GM19468 (cell line): ENCODE data around the gene FAM50A.

Source experiments
- ATAC-seq: cut with Tn5 transposase; IDR thresholded peaks from one replicate; pipeline ENCODE4 v1.9.1; 2021; ENCODE audit warnings: mild to moderate bottlenecking, moderate library complexity, moderate number of reproducible peaks; ENCODE audit not compliant: unreplicated experiment; ENCODE audit errors: extremely low read depth

FAM50A gene

GRCh38 chrX:154412468-154412867 lies 31.5 kb upstream of the FAM50A start:
- ATAC-seq: no peak

- ATAC-seq: no peak
Observed at GRCh38 chrX:154413142-154413541, 30.8 kb upstream of the FAM50A start.

GRCh38 chrX:154417157-154417556 lies 26.8 kb upstream of the FAM50A start:
- ATAC-seq: no peak

- ATAC-seq: no peak
Observed at GRCh38 chrX:154419189-154419588, 24.8 kb upstream of the FAM50A start.

- ATAC-seq: no peak
Observed at GRCh38 chrX:154419688-154420401, 24.1 kb upstream of the FAM50A start.

- no peak for ATAC-seq
Observed at GRCh38 chrX:154420402-154420756, 23.6 kb upstream of the FAM50A start.

- no peak for ATAC-seq
Observed at GRCh38 chrX:154426916-154427770, 16.8 kb upstream of the FAM50A start.

- peak; percentile 77 for ATAC-seq
Observed at GRCh38 chrX:154428176-154429171, 15.5 kb upstream of the FAM50A start, which contains the start of gene ATP6AP1. Gene ATP6AP1 (plus strand): TSS chrX:154428677. CDS start chrX:154428693, 16 bp downstream.

GRCh38 chrX:154429711-154430110 lies 14.2 kb upstream of the FAM50A start:
- ATAC-seq: no peak

- no peak for ATAC-seq
Observed at GRCh38 chrX:154430479-154430878, 13.5 kb upstream of the FAM50A start.

- no peak for ATAC-seq
Observed at GRCh38 chrX:154430916-154431315, 13.0 kb upstream of the FAM50A start.

- no peak for ATAC-seq
Observed at GRCh38 chrX:154431341-154431740, 12.6 kb upstream of the FAM50A start.

GRCh38 chrX:154432210-154432609 lies 11.7 kb upstream of the FAM50A start:
- ATAC-seq: no peak

GRCh38 chrX:154433605-154434004 lies 10.3 kb upstream of the FAM50A start:
- ATAC-seq: no peak

GRCh38 chrX:154434394-154435168 lies 9.4 kb upstream of the FAM50A start:
- no peak for ATAC-seq

- no peak for ATAC-seq
Observed at GRCh38 chrX:154435171-154435733, 8.7 kb upstream of the FAM50A start.

GRCh38 chrX:154436374-154436982 lies 7.5 kb upstream of the FAM50A start:
- no peak for ATAC-seq

GRCh38 chrX:154436983-154437752 lies 6.8 kb upstream of the FAM50A start, which contains the start of gene GDI1:
Gene GDI1 (plus strand): TSS chrX:154437154. CDS start chrX:154437255, 101 bp downstream.
- ATAC-seq: no peak
